BLaER1 (cell line): ENCODE measurements around the gene PATJ.
"Not testable (repeated sequence)": the region's sequence is repeated elsewhere in the genome, so short reads cannot be mapped to it uniquely, and the experiment has no call there.

Source experiments
- H3K27ac ChIP-seq: shearing (Covaris generic); formaldehyde crosslinking; 2 replicates; pipeline ENCODE4 v1.8.1; 2022
- H3K27me3 ChIP-seq: shearing (Covaris generic); formaldehyde crosslinking; 2 replicates; pipeline ENCODE4 v1.8.1; 2022
- H3K36me3 ChIP-seq: shearing (Covaris generic); formaldehyde crosslinking; 2 replicates; pipeline ENCODE4 v1.8.1; 2022
- H3K4me1 ChIP-seq: shearing (Covaris generic); formaldehyde crosslinking; 2 replicates; pipeline ENCODE4 v1.8.1; 2022
- H3K4me2 ChIP-seq: shearing (Covaris generic); formaldehyde crosslinking; 2 replicates; pipeline ENCODE4 v1.8.1; 2022
- H3K4me3 ChIP-seq: shearing (Covaris generic); formaldehyde crosslinking; 2 replicates; pipeline ENCODE4 v1.8.1; 2022
- H3K9ac ChIP-seq: shearing (Covaris generic); formaldehyde crosslinking; 2 replicates; pipeline ENCODE4 v1.8.1; 2022
- H3K9me3 ChIP-seq: shearing (Covaris generic); formaldehyde crosslinking; 2 replicates; pipeline ENCODE4 v1.8.1; 2022
- H4K20me1 ChIP-seq: shearing (Covaris generic); formaldehyde crosslinking; 2 replicates; pipeline ENCODE4 v1.8.1; 2022
- Cebpa-rat ChIP-seq: shearing (Covaris generic); IDR thresholded peaks from 2 replicates; pipeline ENCODE4 v1.8.1; 2022

The PATJ gene

DNA sequence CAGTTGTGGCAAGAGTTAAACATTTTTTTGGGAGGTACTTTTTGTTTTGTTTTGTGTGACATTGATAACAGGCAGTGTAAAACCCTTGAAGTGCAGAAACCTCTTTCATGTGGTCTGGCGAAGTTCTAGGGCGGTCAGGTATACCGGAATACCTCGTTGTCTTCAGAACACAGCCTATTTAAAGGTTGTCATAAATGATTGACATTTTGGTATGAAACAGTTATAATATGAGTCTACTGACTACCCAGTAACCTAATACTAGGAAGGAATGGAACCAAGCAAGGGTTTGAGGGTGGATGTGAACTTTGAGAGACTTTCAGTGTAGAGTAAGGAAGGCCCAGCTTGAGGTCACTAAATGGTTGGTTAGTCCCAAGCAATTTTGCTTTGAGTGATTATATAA is 40.5 kb downstream of the PATJ start:
- Histone ChIP-seq H3K9me3 (no peaks in the 10 kb centered on the region), H3K27me3 (no peaks in the 10 kb centered on the region), H4K20me1 (no peaks in the 10 kb centered on the region), H3K4me1 (no peaks in the 10 kb centered on the region), H3K27ac (no peak overlapping the region), H3K9ac (no peak overlapping the region), H3K4me3 (no peak overlapping the region), H3K4me2 (no peak overlapping the region), H3K36me3 (no peaks in the 10 kb centered on the region)
- no peak for TF ChIP-seq Cebpa-rat

DNA sequence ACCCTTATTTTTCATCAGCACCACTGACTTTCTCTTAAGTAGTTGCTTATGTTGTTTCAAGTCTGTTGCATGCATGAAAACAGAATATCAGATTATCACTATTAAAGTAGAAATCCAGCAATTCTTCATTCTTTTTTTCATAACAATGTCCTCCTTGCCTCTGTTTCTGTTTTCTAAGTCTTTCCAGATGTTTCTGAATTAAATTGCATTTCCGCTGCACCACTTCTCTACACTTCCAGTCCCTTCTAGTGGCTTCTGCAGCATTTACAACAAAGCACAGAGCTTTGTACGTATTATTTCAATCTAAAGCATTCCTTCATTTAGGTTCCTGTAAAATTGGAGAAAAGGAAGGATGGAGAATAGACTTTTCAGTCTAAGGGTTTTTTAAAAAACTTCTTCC is 42.4 kb downstream of the PATJ start:
- Histone ChIP-seq H4K20me1 (no peaks in the 10 kb centered on the region), H3K27ac (no peak overlapping the region), H3K9ac (no peak overlapping the region), H3K4me3 (no peak overlapping the region), H3K4me2 (no peak overlapping the region), H3K36me3 (no peaks in the 10 kb centered on the region), H3K4me1 (no peaks in the 10 kb centered on the region), H3K9me3 (no peaks in the 10 kb centered on the region), H3K27me3 (no peaks in the 10 kb centered on the region)
- TF ChIP-seq Cebpa-rat = no peak

DNA sequence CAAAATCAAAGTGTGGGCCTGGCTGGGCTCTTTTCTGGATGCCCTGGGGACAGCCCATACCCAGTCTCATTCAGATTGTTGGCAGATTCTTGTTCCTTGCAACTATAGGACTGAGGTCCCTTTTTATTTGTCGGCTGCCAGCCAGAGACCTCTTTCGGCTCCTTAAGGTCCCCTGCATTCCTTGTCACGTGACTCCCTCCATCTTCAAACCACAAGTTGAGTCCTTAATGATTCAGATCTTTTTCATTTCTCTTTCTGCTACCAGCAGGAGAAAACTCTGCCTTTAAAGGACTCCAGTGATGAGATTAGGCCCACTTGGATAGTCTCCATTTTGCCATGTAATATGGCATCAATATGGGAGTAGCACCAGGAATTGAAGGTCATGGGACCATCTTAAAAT is 48.6 kb downstream of the PATJ start:
- no peak overlapping the region for H3K9ac ChIP-seq
- TF ChIP-seq Cebpa-rat = no peak
- H3K9me3 ChIP-seq = no peaks in the 10 kb centered on the region
- H3K4me3 ChIP-seq = no peak overlapping the region
- no peak overlapping the region for H3K27ac ChIP-seq
- H4K20me1 ChIP-seq = no peaks in the 10 kb centered on the region
- no peaks in the 10 kb centered on the region for H3K4me1 ChIP-seq
- H3K36me3 ChIP-seq = no peaks in the 10 kb centered on the region
- no peak overlapping the region for H3K4me2 ChIP-seq
- no peaks in the 10 kb centered on the region; the same call in 1 of the 2 replicates for H3K27me3 ChIP-seq

DNA sequence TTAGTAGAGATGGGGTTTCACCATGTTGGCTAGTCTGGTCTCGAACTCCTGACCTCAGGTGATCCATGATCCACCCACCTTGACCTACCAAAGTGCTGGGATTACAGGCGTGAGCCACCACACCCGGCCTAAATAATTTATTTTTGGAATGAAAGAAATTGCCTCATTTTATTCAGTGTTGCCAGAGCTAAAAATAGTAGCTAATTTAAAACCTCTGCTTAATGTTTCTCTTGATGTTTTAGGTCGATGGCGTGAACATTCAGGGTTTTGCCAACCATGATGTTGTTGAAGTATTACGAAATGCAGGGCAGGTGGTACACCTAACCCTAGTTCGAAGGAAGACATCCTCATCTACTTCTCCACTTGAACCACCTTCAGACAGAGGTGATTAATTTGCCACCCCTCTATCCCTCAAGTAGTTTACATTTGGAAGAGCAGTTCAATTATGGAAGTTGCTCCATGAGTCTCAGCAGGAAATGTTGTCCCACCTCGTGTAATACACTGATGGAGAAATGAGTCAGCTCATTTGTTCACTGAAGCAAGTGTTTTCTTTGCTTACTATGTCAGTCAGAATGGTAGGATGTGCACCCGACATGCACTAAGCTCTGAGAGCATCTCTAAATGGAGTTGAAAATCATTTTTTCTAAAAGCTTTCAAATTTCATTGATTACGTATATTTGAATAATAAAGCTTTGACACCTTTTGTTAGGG is 54.9 kb downstream of the PATJ start:
- no peaks in the 10 kb centered on the region for H3K36me3 ChIP-seq
- no peak overlapping the region for H3K9ac ChIP-seq
- no peak for TF ChIP-seq Cebpa-rat
- no peak overlapping the region for H3K4me2 ChIP-seq
- no peaks in the 10 kb centered on the region for H3K27me3 ChIP-seq
- no peaks in the 10 kb centered on the region for H3K9me3 ChIP-seq
- H4K20me1 ChIP-seq = no peaks in the 10 kb centered on the region
- no peak overlapping the region for H3K4me3 ChIP-seq
- no peaks in the 10 kb centered on the region for H3K4me1 ChIP-seq
- no peak overlapping the region for H3K27ac ChIP-seq

DNA sequence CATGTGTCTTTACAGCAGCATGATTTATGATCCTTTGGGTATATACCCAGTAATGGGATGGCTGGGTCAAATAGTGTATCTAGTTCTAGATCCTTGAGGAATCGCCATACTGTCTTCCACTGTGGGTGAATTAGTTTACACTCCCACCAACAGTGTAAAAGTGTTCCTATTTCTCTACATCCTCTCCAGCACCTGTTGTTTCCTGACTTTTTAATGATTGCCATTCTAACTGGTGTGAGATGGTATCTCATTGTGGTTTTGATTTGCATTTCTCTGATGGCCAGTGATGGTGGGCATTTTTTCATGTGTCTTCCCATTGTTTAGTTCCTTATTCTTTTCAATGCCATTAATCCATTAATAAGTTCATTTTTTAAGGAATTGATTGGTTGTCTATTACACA is 58.8 kb downstream of the PATJ start:
- not testable (repeated sequence) for H3K4me2 ChIP-seq, H3K27me3 ChIP-seq, H3K27ac ChIP-seq, H3K4me1 ChIP-seq, H3K36me3 ChIP-seq, H3K4me3 ChIP-seq, H3K9me3 ChIP-seq, H4K20me1 ChIP-seq, H3K9ac ChIP-seq

DNA sequence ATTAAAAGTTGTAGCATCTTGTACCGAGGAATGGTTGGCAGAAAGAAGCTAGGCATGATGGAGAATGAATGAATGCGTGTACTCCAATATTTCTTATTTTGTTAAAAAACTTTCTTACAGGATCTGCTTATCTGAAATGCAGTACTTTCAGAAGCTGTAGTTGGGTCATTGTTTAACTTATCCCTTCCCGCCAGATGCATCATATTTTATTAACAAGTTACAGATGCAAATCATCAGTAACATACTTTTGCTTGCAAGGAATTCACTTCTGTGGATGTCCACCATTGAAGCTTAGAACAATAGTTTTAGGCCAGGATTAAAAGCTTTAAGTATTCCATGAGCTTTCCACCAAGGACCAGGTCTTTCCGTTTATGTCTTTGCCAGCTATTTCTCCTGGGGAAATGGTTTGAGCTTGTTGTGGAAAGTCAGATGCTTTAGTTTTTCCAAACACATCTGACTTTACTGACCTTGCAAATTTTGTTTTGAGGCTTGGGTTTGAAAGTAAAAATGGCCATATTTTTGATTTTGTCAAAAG is 65.4 kb downstream of the PATJ start:
- H3K4me3 ChIP-seq = no peak overlapping the region
- no peaks in the 10 kb centered on the region for H3K36me3 ChIP-seq
- no peak for TF ChIP-seq Cebpa-rat
- H3K4me2 ChIP-seq = no peak overlapping the region
- no peaks in the 10 kb centered on the region for H3K4me1 ChIP-seq
- H3K9me3 ChIP-seq = no peaks in the 10 kb centered on the region
- no peaks in the 10 kb centered on the region for H4K20me1 ChIP-seq
- no peak overlapping the region for H3K9ac ChIP-seq
- no peaks in the 10 kb centered on the region for H3K27me3 ChIP-seq
- no peak overlapping the region for H3K27ac ChIP-seq

DNA sequence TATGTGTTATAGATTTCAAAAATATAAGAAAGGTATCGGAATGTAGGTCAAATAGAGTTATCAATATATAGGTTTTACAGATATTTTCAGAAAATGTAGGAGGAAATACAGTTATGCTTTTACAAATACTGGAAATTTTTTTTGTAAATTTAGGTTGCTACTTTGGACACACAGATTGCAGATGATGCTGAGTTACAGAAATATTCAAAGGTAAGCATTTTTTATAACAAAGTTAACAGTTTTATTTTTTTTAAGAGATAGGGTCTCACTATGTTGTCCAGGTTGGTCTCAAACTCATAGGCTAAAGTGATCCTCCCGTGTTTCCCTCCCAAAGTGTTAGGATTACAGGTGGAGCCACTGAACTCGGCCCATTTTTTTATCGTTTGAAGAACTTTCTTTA is 66.0 kb downstream of the PATJ start:
- no peak overlapping the region for H3K9ac ChIP-seq
- no peaks in the 10 kb centered on the region for H3K27me3 ChIP-seq
- H3K4me3 ChIP-seq = no peak overlapping the region
- no peak overlapping the region for H3K4me2 ChIP-seq
- no peaks in the 10 kb centered on the region for H3K36me3 ChIP-seq
- H4K20me1 ChIP-seq = no peaks in the 10 kb centered on the region
- H3K9me3 ChIP-seq = no peaks in the 10 kb centered on the region
- TF ChIP-seq Cebpa-rat = no peak
- no peak overlapping the region for H3K27ac ChIP-seq
- no peaks in the 10 kb centered on the region for H3K4me1 ChIP-seq

DNA sequence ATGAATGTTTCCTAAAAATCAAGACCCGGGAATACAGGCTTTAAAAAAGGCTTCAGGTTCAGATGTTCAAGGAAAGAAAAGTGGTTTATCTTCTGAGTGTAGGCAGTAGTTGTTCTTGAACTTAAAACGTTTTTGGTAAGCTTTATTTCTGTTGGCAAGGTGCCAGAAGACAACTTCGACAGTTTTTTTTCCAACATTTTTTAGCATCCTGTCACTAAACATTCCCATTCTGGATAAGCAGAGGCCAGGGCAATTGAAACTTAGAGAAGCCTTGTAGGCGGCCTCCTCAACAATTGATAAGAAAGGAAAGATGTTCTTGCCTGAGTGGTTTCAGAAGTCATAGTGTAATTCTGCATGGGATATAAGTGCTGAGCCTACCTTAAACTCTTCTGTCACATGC is 66.7 kb downstream of the PATJ start:
- H3K4me2 ChIP-seq = no peak overlapping the region
- H3K9ac ChIP-seq = no peak overlapping the region
- H3K27ac ChIP-seq = no peak overlapping the region
- H4K20me1 ChIP-seq = no peaks in the 10 kb centered on the region
- H3K9me3 ChIP-seq = no peaks in the 10 kb centered on the region
- no peak overlapping the region for H3K4me3 ChIP-seq
- no peaks in the 10 kb centered on the region for H3K4me1 ChIP-seq
- H3K36me3 ChIP-seq = no peaks in the 10 kb centered on the region
- no peak for TF ChIP-seq Cebpa-rat
- H3K27me3 ChIP-seq = no peaks in the 10 kb centered on the region

DNA sequence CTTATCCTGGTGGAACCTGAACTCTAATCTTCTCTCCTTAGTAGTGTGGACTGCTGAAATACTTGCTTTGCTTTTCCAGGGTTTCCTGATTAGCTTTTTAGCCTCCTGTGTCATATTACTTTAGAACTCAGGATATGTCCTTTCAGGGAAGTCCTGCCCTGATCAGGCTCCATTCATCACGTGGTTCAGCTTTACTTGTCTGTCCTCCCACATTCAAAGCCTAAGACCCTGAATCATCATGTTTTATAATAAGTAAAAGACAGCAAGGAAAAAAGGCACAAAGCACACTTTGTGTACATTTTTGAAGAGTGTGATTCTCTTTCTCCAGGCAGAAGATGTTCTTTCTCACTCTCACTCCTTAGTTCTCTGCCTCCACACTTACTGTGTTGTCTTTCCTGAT is 70.6 kb downstream of the PATJ start:
- Histone ChIP-seq H3K9me3 (no peaks in the 10 kb centered on the region), H3K36me3 (no peaks in the 10 kb centered on the region), H4K20me1 (no peaks in the 10 kb centered on the region), H3K27me3 (no peaks in the 10 kb centered on the region), H3K9ac (no peak overlapping the region), H3K4me2 (no peak overlapping the region), H3K4me3 (no peak overlapping the region), H3K27ac (no peak overlapping the region), H3K4me1 (no peaks in the 10 kb centered on the region)
- TF ChIP-seq Cebpa-rat = no peak

DNA sequence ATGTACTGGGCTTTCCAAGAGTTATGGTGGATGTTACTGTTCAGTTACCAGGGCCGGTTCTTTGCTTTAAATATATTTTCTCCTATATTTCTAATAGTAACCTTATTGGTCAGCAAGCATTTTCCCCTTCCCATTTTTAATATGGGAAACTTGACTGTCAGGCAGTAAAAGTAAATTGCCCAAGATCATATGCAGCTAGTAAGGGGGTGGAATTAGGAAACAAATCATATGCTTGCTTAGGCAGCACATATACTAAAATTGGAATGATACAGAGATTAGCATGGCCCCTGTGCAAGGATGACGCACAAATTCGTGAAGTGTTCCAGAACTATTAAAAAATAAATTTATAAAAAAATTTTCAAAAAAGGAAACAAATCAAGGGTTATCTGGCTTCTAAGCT is 73.9 kb downstream of the PATJ start:
- Histone ChIP-seq H3K27me3 (no peaks in the 10 kb centered on the region), H3K4me2 (no peak overlapping the region), H3K4me3 (no peak overlapping the region), H3K36me3 (no peaks in the 10 kb centered on the region), H3K27ac (no peak overlapping the region), H3K9me3 (no peaks in the 10 kb centered on the region), H3K4me1 (no peaks in the 10 kb centered on the region), H4K20me1 (no peaks in the 10 kb centered on the region), H3K9ac (no peak overlapping the region)
- no peak for TF ChIP-seq Cebpa-rat

DNA sequence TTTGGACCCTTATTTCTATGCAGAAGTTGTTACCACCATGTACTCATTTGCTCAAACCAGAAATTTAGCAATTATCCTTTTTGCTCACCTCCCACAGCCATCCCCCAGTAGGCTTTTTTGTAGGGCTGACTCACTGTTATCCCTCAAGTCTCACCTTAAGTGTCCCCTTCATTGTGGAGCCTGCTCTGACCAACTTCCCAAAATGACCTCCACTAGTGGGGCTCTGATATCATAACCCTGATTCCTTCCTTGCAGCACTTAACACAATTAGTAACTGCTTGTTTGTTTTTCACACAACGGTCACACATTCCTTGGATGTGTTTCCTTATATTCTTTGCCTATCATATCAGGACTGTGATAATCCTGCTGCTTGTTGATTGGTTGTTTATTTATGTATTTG is 76.7 kb downstream of the PATJ start:
- H3K4me1 ChIP-seq = no peaks in the 10 kb centered on the region
- no peak for TF ChIP-seq Cebpa-rat
- no peaks in the 10 kb centered on the region for H3K9me3 ChIP-seq
- no peak overlapping the region for H3K4me2 ChIP-seq
- H3K27me3 ChIP-seq = no peaks in the 10 kb centered on the region
- no peak overlapping the region for H3K9ac ChIP-seq
- no peaks in the 10 kb centered on the region for H4K20me1 ChIP-seq
- H3K36me3 ChIP-seq = no peaks in the 10 kb centered on the region
- H3K4me3 ChIP-seq = no peak overlapping the region
- no peak overlapping the region for H3K27ac ChIP-seq
